ENCODE results near the gene STXBP1. TPM values are rescaled to one million over a fixed set of nuclear protein-coding genes. Genes with fewer than 3 reads are reported as not detected.

The STXBP1 gene
- total and polyA plus RNA-seq, 9 of the 15 experiments (the other 6 are each of a cell fraction or from before 2014, with no cell fraction given) = 4.6 to 35.1 (median 9.7) TPM

GRCh38 chr9:127734747-127735529 lies 122.9 kb downstream of the STXBP1 start, which contains the start of gene TOR2A (continued):
- TF ChIP-seq ELF1 (tag; IDR thresholded peaks at IDR 0.05) = peak; percentile 77; the same call in 1 of the 2 replicates
- TF ChIP-seq ZBTB9 (CRISPR knock-in tag; IDR thresholded peaks at IDR 0.05) = 0 out of 2 replicates have a peak, but pooled peaks have one; percentile 77
- TF ChIP-seq ZBTB17 (CRISPR knock-in tag; IDR thresholded peaks at IDR 0.05) = peak; percentile 80
- TF ChIP-seq NRF1 (conservative IDR thresholded peaks at IDR 0.05 in 1 of 2, IDR thresholded peaks at IDR 0.05 in 1 of 2) = peak; percentile 66 to 69
- no peak for TF ChIP-seq PREB (CRISPR knock-in tag; IDR thresholded peaks at IDR 0.05)
- TF ChIP-seq PCBP2 (IDR thresholded peaks at IDR 0.05; ENCODE audit: low read depth, low read length, poor library complexity, severe bottlenecking) = no peak
- TF ChIP-seq FOXA3 (CRISPR knock-in tag; conservative IDR thresholded peaks at IDR 0.05 in 1 of 2, IDR thresholded peaks at IDR 0.05 in 1 of 2) = 0 out of 4 replicates have a peak, but pooled peaks of 1 of the 2 experiments have one; percentile 12
- TF ChIP-seq ERF (CRISPR knock-in tag; IDR thresholded peaks at IDR 0.05) = peak; percentile 79; the same call in 1 of the 2 replicates
- TF ChIP-seq, protein P1, sequence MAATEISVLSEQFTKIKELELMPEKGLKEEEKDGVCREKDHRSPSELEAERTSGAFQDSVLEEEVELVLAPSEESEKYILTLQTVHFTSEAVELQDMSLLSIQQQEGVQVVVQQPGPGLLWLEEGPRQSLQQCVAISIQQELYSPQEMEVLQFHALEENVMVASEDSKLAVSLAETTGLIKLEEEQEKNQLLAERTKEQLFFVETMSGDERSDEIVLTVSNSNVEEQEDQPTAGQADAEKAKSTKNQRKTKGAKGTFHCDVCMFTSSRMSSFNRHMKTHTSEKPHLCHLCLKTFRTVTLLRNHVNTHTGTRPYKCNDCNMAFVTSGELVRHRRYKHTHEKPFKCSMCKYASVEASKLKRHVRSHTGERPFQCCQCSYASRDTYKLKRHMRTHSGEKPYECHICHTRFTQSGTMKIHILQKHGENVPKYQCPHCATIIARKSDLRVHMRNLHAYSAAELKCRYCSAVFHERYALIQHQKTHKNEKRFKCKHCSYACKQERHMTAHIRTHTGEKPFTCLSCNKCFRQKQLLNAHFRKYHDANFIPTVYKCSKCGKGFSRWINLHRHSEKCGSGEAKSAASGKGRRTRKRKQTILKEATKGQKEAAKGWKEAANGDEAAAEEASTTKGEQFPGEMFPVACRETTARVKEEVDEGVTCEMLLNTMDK (IDR thresholded peaks at IDR 0.05; ENCODE audit: borderline replicate concordance, insufficient read depth, low read depth, low read length, poor library complexity, severe bottlenecking) = peak; percentile 8
- peak; percentile 42 for TF ChIP-seq CHD2 (IDR thresholded peaks at IDR 0.05; ENCODE audit: low read depth, low read length)
- TF ChIP-seq NEUROD1 (IDR thresholded peaks at IDR 0.05; ENCODE audit: borderline replicate concordance, low read depth, low read length, partially characterized antibody) = peak; percentile 95
- TF ChIP-seq CBX5 (IDR thresholded peaks at IDR 0.05; ENCODE audit: borderline replicate concordance, low read depth) = no peak
- TF ChIP-seq SMC3 (conservative IDR thresholded peaks at IDR 0.05; ENCODE audit: insufficient read depth, low read depth, low read length) = peak; percentile 98
- peak; percentile 49; the same call in 1 of the 2 replicates for TF ChIP-seq GMEB1 (CRISPR knock-in tag; IDR thresholded peaks at IDR 0.05)
- TF ChIP-seq ZNF184 (CRISPR knock-in tag; IDR thresholded peaks at IDR 0.05) = no peak
- TF ChIP-seq ZZZ3 (IDR thresholded peaks at IDR 0.05) = no peak
- TF ChIP-seq ARID2 (IDR thresholded peaks at IDR 0.05) = peak; percentile 93
- TF ChIP-seq RBBP5 (IDR thresholded peaks at IDR 0.05; ENCODE audit: borderline replicate concordance, insufficient read depth, low read length, poor library complexity, severe bottlenecking) = peak; percentile 30
- TF ChIP-seq ZNF589 (CRISPR knock-in tag; IDR thresholded peaks at IDR 0.05; ENCODE audit: low read depth) = no peak
- TF ChIP-seq ZNF12 (CRISPR knock-in tag; IDR thresholded peaks at IDR 0.05) = peak; percentile 17; the same call in 1 of the 2 replicates
- TF ChIP-seq POLR2AphosphoS2 (IDR thresholded peaks at IDR 0.05; ENCODE audit: low read length) = no peak

Measured in K562 (cell line).